Coronary artery (tissue), 2 donors: ENCODE results near the gene MECR.
A peak's percentile ranks its signal among the peaks of the same experiment; 100 is the strongest.
"Not testable (repeated sequence)": the region's sequence is repeated elsewhere in the genome, so short reads cannot be mapped to it uniquely, and the experiment has no call there.

Source experiments
- DNase-seq: peaks from one replicate; pipeline ENCODE4 v3.0.0-alpha.2; 2017; ENCODE audit warnings: low spot score
- H3K27ac ChIP-seq, 2 donors: fragments of 200-600 bp; sonication (generic); one replicate each; pipeline ENCODE4 v1.5.1; 2016 to 2019
- H3K4me3 ChIP-seq: fragments of 200-600 bp; sonication (generic); 2 replicates; pipeline ENCODE4 v1.5.1; 2016; ENCODE audit warnings: mild to moderate bottlenecking, moderate library complexity
- TF ChIP-seq, protein P1 (sequence below): fragments of 200-600 bp; sonication (generic); IDR thresholded peaks from one replicate; pipeline ENCODE4 v1.5.1; 2019; ENCODE audit warnings: antibody characterized with exemption

The MECR gene

DNA sequence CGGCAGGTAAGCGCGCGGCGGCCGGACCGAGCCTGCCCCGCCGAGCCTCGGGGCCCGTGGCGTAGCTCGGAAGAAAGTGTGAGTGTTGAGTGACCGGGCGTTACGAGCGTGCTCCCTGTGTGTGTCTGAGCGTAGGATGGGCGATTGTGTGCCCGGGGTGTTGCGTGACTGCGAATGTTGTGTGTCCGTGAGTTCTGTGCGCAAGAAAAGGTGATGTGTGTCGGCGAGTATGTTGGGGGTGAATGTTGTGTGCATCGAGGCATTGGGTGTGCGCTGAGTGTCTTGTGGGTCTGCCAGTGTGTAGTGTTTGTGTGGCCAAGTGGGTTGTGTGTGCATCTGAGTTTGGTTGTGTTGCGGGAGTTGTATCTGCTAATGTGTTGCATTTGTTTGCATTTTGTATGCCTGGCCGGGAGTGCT lies 6.0 kb upstream of the MECR start:
- Histone ChIP-seq H3K27ac (peak overlapping the region; percentile 33 to 93), H3K4me3 (peak overlapping the region; percentile 94)
- TF ChIP-seq, protein P1, sequence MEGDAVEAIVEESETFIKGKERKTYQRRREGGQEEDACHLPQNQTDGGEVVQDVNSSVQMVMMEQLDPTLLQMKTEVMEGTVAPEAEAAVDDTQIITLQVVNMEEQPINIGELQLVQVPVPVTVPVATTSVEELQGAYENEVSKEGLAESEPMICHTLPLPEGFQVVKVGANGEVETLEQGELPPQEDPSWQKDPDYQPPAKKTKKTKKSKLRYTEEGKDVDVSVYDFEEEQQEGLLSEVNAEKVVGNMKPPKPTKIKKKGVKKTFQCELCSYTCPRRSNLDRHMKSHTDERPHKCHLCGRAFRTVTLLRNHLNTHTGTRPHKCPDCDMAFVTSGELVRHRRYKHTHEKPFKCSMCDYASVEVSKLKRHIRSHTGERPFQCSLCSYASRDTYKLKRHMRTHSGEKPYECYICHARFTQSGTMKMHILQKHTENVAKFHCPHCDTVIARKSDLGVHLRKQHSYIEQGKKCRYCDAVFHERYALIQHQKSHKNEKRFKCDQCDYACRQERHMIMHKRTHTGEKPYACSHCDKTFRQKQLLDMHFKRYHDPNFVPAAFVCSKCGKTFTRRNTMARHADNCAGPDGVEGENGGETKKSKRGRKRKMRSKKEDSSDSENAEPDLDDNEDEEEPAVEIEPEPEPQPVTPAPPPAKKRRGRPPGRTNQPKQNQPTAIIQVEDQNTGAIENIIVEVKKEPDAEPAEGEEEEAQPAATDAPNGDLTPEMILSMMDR = no peak
- DNase-seq = no peak

DNA sequence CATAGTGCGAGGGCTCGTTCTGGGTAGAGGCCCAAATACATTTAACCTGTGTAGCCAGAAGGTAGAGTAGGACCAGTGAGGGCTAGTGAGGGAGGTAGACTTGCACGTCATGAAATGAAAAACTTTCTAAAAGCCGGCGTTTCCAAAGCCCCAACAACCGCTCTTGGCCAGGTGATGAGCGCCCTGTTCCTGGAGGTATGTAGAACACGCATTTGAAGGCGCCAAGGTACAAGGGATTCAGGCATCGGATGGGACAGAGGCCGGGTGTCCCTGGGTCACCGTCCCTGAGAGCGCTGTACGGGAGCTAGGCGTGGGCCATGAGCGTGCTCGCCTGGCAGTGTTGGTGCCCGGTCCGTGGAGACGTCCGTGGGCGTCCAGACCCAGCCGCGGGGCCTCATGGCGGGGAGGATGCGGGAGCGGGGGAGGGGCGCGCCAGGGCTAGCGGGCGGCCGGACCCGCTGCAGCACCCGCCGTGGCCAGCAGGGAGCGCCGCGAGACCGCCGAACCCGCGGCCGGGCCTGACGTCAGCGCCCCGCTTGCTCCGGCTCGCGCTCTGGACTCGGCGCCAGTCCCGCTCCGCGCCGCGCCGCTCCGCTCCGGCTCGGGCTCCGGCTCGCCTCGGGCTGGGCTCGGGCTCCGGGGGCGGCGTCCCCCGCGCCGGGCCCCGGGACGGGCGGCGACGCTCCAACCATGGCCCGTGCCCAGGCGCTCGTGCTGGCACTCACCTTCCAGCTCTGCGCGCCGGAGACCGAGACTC lies 5.4 kb upstream of the MECR start, which contains the start of gene PTPRU:
PTPRU (plus strand) TSS at position 568 of the 757 bp plus-strand sequence; CDS start at position 691, 123 bp downstream.
- TF ChIP-seq, protein P1 = peak; percentile 79
- Histone ChIP-seq H3K27ac (peak within 1 kb of the TSS; percentile 39 to 93), H3K4me3 (peak within 1 kb of the TSS; percentile 94)
- peak; percentile 82 for DNase-seq

DNA sequence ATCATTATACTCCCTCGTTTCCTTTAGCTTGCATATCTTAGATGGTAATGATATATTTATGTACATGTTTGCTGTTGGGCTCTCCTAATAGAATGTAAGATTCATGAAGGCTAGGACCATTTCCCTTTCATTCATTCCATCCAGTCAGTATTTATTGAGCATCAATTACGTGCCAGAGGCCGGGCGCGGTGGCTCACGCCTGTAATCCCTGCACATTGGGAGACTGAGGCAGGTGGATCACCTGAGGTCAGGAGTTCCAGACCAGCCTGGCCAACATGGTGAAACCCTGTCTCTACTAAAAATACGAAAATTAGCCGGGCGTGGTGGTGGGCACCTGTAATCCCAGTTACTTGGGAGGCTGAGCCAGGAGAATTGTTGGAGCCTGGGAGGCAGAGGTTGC lies 4.1 kb upstream of the MECR start:
- H3K4me3 ChIP-seq, H3K27ac ChIP-seq, DNase-seq: not testable (repeated sequence)

DNA sequence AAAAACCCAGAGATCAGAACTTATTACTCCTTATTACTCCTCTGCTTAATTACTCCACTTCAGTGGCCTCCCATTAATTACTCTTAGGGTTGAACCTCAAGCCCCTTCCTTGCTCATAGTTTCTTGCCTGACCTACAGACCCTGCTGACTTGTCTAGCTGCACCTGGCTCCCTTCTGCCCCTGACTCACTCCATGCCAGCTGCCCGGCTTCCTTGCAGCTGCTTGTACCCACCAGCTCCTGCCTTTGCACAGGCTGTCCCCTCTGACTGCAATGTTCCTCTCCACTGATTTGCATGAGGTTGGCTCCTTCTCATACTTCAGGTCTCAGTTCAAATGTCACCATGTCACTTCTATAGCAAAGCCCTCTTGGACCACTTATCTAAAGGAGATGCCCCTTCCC lies 3.7 kb upstream of the MECR start:
- no peak for DNase-seq
- TF ChIP-seq, protein P1 = no peak
- H3K27ac ChIP-seq = no peak overlapping the region
- H3K4me3 ChIP-seq = no peak overlapping the region

DNA sequence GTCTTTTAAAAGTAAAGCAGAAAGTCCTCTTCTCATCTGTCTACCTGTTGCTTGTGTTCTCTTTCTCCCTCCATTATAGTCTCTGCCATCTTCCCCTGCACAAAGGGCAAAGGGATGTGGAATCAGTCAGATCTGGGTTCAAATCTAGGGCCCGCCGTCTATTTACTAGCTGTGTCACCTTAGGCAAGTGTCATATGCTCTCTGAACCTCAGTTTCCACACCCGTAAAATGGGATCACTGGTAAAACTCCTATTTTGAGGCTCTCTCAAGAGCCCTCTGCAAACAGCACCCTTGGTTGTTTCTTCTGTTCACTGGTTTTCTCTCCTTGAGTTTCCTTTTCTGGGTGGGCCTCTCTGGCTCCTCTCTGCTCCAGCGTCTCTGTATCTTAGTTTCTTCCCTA lies 3.0 kb upstream of the MECR start:
- Histone ChIP-seq H3K27ac (no peak overlapping the region), H3K4me3 (no peak overlapping the region)
- no peak for DNase-seq
- TF ChIP-seq, protein P1 = no peak

DNA sequence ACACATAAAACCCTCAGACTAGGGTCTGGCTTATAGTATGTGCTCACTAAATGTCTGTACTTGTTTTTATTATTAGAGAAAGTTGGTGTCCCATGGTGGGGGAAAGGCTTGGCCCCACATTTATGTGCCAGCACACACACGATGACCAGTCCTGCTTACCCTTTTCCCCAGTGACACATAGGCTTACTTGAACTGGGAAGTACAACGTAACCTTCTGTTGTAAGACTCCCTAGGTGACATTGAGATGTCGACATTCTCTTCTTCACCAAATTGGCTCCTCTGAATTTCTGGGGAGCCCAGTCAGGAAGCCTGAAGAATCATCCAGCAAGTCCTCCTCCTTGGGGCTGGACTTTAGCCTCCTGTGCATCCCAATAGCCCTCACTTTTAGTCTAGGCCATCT lies 1.7 kb upstream of the MECR start:
- no peak for DNase-seq
- H3K27ac ChIP-seq = no peak overlapping the region
- no peak overlapping the region for H3K4me3 ChIP-seq
- TF ChIP-seq, protein P1 = no peak

DNA sequence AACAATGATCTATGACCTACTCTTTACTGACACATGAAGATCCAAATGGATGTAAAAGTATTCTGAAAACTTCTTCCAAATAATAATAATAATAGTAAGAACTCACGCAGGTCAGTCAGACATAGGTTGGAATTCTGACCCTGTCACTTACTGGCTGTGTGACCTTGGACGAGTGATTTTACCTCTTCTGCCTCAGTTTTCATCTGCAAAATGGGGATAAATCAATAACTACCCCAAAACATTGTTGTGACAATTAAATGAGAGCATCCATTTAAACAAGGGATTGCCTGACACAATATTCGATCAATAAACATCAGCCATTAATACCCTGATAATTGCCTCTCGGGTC lies 556 bp downstream of the MECR start:
- TF ChIP-seq, protein P1 = no peak
- peak overlapping the region; percentile 38 to 78 for H3K27ac ChIP-seq

More for the DNA sequence above, 556 bp downstream of the MECR start:
- peak overlapping the region; percentile 76 for H3K4me3 ChIP-seq
- no peak for DNase-seq
